Heart right ventricle (tissue), 16 donors: ENCODE data around the gene ASPSCR1. TPM values are rescaled to one million over a fixed set of nuclear protein-coding genes. Genes with fewer than 3 reads are reported as not detected.

Experiments used
- ATAC-seq, 8 donors: fragments of 200-7000 bp; cut with Tn5 transposase; one replicate each; pipeline ENCODE4 v1.9.1; 2020; ENCODE audit warnings: mild to moderate bottlenecking in 8 of 8, moderate library complexity in 8 of 8, moderate number of reproducible peaks in 1 of 8
- DNase-seq, 2 donors: peaks; one replicate each; pipeline ENCODE4 v3.0.0-alpha.2; 2020
- H3K27ac ChIP-seq, 10 donors: fragments of 200-600 bp; sonication (generic) in 2 of 10; one replicate each; pipeline versions ENCODE4 v1.5.0 to v1.8.0; 2020 to 2022; ENCODE audit warnings: mild to moderate bottlenecking in 3 of 10
- H3K27me3 ChIP-seq, 7 donors: fragments of 200-600 bp; one replicate each; pipeline ENCODE4 v1.8.0; 2021 to 2022; ENCODE audit warnings: mild to moderate bottlenecking in 2 of 7
- H3K36me3 ChIP-seq, 9 donors: fragments of 200-600 bp; sonication (generic) in 1 of 9; one replicate each; pipeline versions ENCODE4 v1.5.0 to v1.8.0; 2020 to 2022; ENCODE audit warnings: mild to moderate bottlenecking in 2 of 9
- H3K4me1 ChIP-seq, 9 donors: fragments of 200-600 bp; sonication (generic) in 1 of 9; one replicate each; pipeline versions ENCODE4 v1.5.0 to v1.8.0; 2020 to 2022; ENCODE audit warnings: mild to moderate bottlenecking in 4 of 9
- H3K4me3 ChIP-seq, 10 donors: fragments of 200-600 bp; sonication (generic) in 2 of 10; one replicate each; pipeline versions ENCODE4 v1.5.0 to v1.8.0; 2020 to 2022; ENCODE audit warnings: mild to moderate bottlenecking in 7 of 10, moderate library complexity in 2 of 10
- H3K9me3 ChIP-seq, 11 donors: fragments of 200-600 bp in 10 of 11; sonication (generic) in 2 of 11; one replicate each; pipeline versions ENCODE4 v1.5.0 to v1.8.0; 2013 to 2022; ENCODE audit warnings: mild to moderate bottlenecking in 2 of 11, control low read depth in 1 of 11, moderate library complexity in 1 of 11
- CTCF ChIP-seq, 9 donors: fragments of 200-600 bp; sonication (generic) in 2 of 9; IDR thresholded peaks; one replicate each; pipeline versions ENCODE4 v1.5.0 to v1.8.0; 2021 to 2022; ENCODE audit warnings: antibody characterized with exemption in 9 of 9, mild to moderate bottlenecking in 5 of 9, moderate library complexity in 1 of 9
- whole genome bisulfite sequencing, 2 donors: extraction: QIAGEN DNeasy Blood & Tissue Kit; methylation state at CpG; one replicate each; pipeline ENCODE4 v1.1.7; 2013; ENCODE audit warnings: inconsistent platforms in 1 of 2; 5-methylcytosine and 5-hydroxymethylcytosine counted together
- intact Hi-C, 10 donors: fragments of 100-400 bp; cut with DNase I; formaldehyde crosslinking; loops; one replicate each; pipeline versions ENCODE4 v1.11.1 to v1.14.2; 2022
- polyA plus RNA-seq, 2 donors: library from polyadenylated mRNA; stranded (reverse); fragments of 200-250 nt; gene quantifications; one replicate each; pipeline ENCODE4 v1.2.3, GENCODE V29; 2013
- total RNA-seq, 10 donors: library from RNA; stranded (reverse); fragmentation: NEBNext Ultra II Directional in 3 of 10; extraction: Animal tissue kit (Norgen Biotek cat#: 25700) in 3 of 10; gene quantifications; one replicate each; pipeline versions ENCODE4 v1.2.1 to v1.2.4, GENCODE V29; 2021 to 2023
- donor health status: Arrhythmogenic right ventricular cardiomyopathy.
- donor health status: ischemic (EF 13 %, LVEDD 7.1; RV severe dilation, severe dysfunction).
- donor health status: healthy with polysubstance abuse.
- donor health status: DM: no; HTN: yes; CAD: no.
- donor health status: DM: no; HTN: no; CAD: no.
- donor health status: ischemic (EF 25% LVEDD 6.9; RV normal size, moderate dysfunction).
- donor health status: ischemic (EF 25% LVEDD 5.7; RV mildly dilated, moderate dysfunction).
- donor health status: healthy.
- donor health status: DM: yes; HTN: yes; CAD: no.
- donor health status: Ischemic cardiomyopathy.
- donor health status: ischemic (EF 35%, LVEDD 5.7; RV mildly dilated, moderate dysfunction).
- donor health status: nonischemic (EF 11% LVEDD 7.7; RV severe dilation, severe dysfunction).
- donor health status: DM: yes; HTN: yes; CAD: no.
- donor health status: PGD.
- donor health status: ischemic (EF 29% LVEDD 5.4; RV normal size, mild dysfunction).
- donor health status: nonischemic (EF 23%, LVEDD 6.1; RV moderate dilation, normal function).

Gene ASPSCR1
- total and polyA plus RNA-seq, 12 donors: 19.9 to 115 (median 25.1) TPM

- no peak for DNase-seq
- WGBS, 2 donors: 41 to 54% methylated on average over 15 of the region's 15 CpGs
- Histone ChIP-seq H3K4me1 (peaks cover 4 to 17% (median 15%) of the 10 kb centered on the region in 9 donors), H3K4me3 (no peak overlapping the region), H3K9me3 (no peaks in the 10 kb centered on the region), H3K36me3 (no peaks in the 10 kb centered on the region), H3K27me3 (peaks cover 0 to 40% (median 4%) of the 10 kb centered on the region in 7 donors), H3K27ac (no peak overlapping the region)
- no peak for ATAC-seq
- intact Hi-C loops: no loop called here
- no peak for TF ChIP-seq CTCF (IDR thresholded peaks at IDR 0.05)
Measured at GRCh38 chr17:81931557-81932332, 45.7 kb upstream of the ASPSCR1 start.

GRCh38 chr17:81932333-81932983 lies 45.0 kb upstream of the ASPSCR1 start:
- peaks cover 0 to 41% (median 4%) of the 10 kb centered on the region in 7 donors for H3K27me3 ChIP-seq
- 85 to 94% methylated on average over 9 of the region's 9 CpGs for WGBS, 2 donors
- H3K4me3 ChIP-seq: no peak overlapping the region
- intact Hi-C loops: no loop called here
- peaks cover 7 to 22% (median 17%) of the 10 kb centered on the region in 9 donors for H3K4me1 ChIP-seq
- DNase-seq (no peak), ATAC-seq (no peak)
- H3K36me3 ChIP-seq: no peaks in the 10 kb centered on the region
- H3K9me3 ChIP-seq: no peaks in the 10 kb centered on the region
- no peak overlapping the region for H3K27ac ChIP-seq
- no peak for TF ChIP-seq CTCF (IDR thresholded peaks at IDR 0.05)

- intact Hi-C loops: no loop called here
- H3K27ac ChIP-seq: no peak overlapping the region
- TF ChIP-seq CTCF (IDR thresholded peaks at IDR 0.05): no peak
- H3K27me3 ChIP-seq: peaks cover 0 to 37% (median 4%) of the 10 kb centered on the region in 7 donors
- ATAC-seq: no peak
- no peak overlapping the region for H3K4me3 ChIP-seq
- DNase-seq: no peak
- H3K9me3 ChIP-seq: no peaks in the 10 kb centered on the region
- WGBS, 2 donors: 89 to 92% methylated on average over 14 of the region's 14 CpGs
- peaks cover 9 to 23% (median 18%) of the 10 kb centered on the region in 9 donors for H3K4me1 ChIP-seq
- H3K36me3 ChIP-seq: no peaks in the 10 kb centered on the region
Measured at GRCh38 chr17:81933178-81933699, 44.2 kb upstream of the ASPSCR1 start.

- Histone ChIP-seq H3K4me1 (peaks cover 6 to 24% (median 16%) of the 10 kb centered on the region in 9 donors), H3K9me3 (no peaks in the 10 kb centered on the region), H3K27me3 (peaks cover 0 to 27% (median 0%) of the 10 kb centered on the region in 7 donors), H3K27ac (no peak overlapping the region), H3K4me3 (no peak overlapping the region), H3K36me3 (no peaks in the 10 kb centered on the region)
- intact Hi-C loops: no loop called here
- WGBS, 2 donors: 88 to 91% methylated on average over 23 of the region's 23 CpGs
- no peak for ATAC-seq
- TF ChIP-seq CTCF (IDR thresholded peaks at IDR 0.05): no peak
- no peak for DNase-seq
Measured at GRCh38 chr17:81934098-81934757, 43.2 kb upstream of the ASPSCR1 start.
